GM12801 (cell line): ENCODE results near the gene FBXO17.

ENCODE experiments used
- TF ChIP-seq, protein P1 (sequence below): IDR thresholded peaks from one replicate; pipeline ENCODE4 v1.5.1; 2011; ENCODE audit warnings: control low read depth; ENCODE audit not compliant: insufficient read length; ENCODE audit errors: extremely low read depth

Gene FBXO17

DNA sequence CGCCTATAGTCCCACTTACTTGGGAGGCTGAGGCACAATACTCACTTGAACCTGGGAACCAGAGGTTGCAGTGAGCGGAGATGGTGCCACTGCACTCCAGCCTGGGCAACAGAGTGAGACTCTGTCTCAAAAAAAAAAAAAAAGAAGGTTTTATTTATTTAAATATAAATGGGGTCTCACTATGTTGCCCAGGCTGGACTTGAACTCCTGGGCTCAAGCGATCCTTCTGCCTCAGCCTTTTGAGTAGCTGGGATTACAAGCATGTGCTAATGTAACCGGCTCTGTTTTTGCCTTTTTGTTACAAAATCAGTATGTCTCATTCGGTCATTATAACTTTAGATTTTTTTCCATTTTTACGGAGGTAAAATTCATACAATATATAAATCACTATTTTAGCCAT is 32.6 kb upstream of the FBXO17 start:
- TF ChIP-seq, protein P1, sequence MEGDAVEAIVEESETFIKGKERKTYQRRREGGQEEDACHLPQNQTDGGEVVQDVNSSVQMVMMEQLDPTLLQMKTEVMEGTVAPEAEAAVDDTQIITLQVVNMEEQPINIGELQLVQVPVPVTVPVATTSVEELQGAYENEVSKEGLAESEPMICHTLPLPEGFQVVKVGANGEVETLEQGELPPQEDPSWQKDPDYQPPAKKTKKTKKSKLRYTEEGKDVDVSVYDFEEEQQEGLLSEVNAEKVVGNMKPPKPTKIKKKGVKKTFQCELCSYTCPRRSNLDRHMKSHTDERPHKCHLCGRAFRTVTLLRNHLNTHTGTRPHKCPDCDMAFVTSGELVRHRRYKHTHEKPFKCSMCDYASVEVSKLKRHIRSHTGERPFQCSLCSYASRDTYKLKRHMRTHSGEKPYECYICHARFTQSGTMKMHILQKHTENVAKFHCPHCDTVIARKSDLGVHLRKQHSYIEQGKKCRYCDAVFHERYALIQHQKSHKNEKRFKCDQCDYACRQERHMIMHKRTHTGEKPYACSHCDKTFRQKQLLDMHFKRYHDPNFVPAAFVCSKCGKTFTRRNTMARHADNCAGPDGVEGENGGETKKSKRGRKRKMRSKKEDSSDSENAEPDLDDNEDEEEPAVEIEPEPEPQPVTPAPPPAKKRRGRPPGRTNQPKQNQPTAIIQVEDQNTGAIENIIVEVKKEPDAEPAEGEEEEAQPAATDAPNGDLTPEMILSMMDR, result no peak

DNA sequence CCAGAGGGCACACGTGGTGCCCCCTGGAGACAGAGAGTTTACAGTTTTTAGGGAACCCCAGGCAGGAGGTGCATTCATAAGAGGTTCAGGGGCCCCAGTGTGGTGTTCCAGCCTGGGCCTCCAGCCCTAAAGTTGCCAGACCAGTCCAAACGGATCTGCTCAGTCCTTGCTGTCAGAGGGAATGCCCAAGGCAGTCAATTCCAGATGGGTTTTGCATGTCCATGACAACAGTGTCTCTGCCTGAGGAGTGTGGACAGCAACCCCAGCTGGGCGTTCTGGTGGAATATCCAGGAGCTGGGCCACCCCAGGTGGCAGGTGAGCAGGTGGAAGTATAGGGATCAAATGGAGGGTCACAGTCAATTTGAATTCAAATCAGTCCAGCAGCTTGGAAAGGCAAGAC is 31.6 kb upstream of the FBXO17 start:
- TF ChIP-seq, protein P1, result no peak

DNA sequence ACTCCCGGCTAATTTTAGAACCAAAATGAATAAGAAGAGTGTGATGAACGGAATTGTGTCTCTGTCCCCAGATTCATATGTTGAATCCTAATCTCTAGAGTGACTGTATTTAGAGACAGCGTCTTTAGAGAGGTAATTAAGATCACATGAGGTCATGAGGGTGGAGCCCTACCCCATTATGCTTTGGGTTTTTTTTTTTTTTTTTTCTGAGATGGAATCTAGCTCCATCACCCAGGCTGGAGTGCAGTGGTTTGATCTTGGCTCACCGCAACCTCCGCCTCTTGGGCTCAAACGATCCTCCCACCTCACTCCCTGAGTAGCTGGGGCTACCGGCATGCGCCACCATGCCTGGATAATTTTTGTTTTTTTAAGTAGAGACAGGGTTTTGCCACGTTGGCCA is 28.9 kb upstream of the FBXO17 start:
- TF ChIP-seq, protein P1, result no peak

DNA sequence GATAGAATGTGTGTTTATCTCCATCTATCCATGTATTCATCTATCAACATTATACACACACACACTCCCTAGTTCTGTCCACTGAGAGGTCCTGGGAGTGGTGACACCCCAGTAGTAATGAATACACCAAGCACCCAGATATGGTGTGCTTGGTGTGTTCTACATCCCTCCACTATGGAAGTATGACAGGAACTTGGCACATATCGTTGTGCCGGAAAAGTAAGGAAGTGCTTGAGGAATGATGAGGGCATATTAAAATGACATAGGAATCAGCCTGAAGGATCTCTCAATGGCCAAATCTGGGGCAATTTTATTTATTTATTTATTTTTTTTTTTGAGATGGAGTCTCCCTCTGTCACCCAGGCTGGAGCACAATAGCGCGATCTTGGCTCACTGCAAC is 28.3 kb upstream of the FBXO17 start:
- TF ChIP-seq, protein P1, result no peak

DNA sequence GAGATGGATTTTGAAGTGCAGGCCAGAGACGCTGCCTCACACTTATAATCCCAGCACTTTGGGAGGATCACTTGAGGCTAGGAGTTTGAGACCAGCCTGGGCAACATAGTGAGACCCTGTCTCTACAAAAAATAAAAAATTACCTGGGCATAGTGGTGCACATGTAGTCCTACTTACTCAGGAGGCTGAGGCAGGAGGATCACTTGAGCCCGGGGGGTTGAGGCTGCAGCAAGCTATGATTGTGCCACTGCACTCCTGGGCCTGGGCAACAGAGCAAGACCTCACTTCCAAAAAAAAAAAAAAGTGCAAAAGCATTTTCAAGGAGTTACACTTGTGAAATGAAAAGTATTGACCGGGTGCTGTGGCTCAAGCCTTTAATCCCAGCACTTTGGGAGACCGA is 27.6 kb upstream of the FBXO17 start:
- TF ChIP-seq, protein P1, result no peak

DNA sequence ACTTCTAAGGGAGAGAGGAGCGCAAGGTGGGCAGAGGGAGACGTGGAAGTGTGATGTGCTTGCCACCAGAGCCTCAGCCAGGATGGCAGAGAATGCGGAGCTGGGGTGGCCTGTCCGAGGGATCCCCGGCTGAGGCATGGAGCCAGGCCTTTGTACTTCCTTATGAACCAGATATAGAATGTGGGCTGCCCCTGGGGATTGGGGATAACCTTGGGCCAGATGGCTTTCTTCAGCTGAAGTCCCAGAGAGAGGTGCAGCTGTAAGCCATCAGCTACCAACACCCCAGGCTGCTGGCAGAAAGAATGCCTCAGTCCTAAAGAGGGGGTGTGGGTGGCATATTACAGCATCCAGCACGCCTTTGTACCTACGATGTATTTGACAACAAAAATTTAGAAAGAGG is 25.5 kb upstream of the FBXO17 start:
- TF ChIP-seq, protein P1, result no peak

DNA sequence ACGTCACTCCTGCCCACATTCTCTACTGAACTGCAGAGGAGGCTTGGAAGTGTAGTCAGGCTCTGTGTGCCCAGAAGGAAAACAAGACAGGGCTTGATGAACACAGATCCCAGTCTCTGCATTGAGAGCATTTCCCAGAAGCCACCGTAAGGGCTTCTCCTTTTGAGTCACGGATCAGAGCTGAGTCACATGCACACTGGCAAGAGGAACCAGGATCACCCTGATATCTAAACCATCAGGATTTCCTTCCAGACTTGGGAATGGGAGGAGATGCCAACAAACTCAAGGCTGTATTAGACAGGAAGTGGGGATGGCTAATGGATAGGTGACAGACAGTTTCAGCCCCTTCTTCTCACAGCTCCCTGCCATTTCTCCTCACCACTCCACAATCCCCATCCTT is 17.7 kb upstream of the FBXO17 start:
- TF ChIP-seq, protein P1, result no peak
